ENCODE data around the gene STMN3.
"Not testable (repeated sequence)": the region's sequence is repeated elsewhere in the genome, so short reads cannot be mapped to it uniquely, and the experiment has no call there.

The STMN3 gene

GRCh38 chr20:63617876-63618265 is 35.4 kb downstream of the STMN3 start:
- no peak for DNase-seq (ENCODE audit: low read depth in 1 of 2, low spot score in 1 of 2)

DNA sequence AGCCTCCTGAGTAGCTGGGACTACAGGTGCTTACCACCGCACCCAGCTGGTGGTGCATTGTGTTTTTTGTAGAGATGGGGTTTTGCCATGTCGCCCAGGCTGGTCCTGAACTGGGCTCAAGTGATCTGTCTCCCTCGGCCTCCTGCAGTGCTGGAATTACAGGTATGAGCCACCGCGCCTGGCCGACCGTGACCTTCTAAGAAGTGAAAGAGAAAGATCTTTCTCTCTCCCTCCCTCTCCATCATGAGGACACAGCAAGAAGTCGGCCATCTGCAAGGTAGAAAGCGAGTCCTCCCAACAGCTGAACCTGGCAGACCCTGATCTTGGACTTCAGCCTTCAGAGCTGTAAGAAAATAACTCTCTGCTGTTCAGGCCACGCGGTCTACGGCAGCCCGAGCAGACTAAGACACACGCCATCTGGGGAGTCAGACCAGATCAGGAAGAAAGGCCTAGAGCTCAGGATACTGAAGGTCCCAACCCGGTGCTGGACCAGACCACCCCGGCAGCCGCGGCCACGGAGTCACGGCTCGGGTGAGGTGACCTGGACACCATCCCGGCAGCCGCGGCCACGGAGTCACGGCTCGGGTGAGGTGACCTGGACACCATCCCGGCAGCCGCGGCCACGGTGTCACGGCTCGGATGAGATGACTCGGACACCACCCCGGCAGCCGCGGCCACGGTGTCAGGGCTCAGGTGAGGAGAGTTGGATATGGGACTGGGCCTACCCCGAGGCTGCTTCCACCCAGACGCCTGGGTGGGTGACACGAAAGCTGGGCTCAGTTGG is 35.9 kb downstream of the STMN3 start:
- DNase-seq (ENCODE audit: low read depth in 1 of 2, low spot score in 1 of 2) = no peak

DNA sequence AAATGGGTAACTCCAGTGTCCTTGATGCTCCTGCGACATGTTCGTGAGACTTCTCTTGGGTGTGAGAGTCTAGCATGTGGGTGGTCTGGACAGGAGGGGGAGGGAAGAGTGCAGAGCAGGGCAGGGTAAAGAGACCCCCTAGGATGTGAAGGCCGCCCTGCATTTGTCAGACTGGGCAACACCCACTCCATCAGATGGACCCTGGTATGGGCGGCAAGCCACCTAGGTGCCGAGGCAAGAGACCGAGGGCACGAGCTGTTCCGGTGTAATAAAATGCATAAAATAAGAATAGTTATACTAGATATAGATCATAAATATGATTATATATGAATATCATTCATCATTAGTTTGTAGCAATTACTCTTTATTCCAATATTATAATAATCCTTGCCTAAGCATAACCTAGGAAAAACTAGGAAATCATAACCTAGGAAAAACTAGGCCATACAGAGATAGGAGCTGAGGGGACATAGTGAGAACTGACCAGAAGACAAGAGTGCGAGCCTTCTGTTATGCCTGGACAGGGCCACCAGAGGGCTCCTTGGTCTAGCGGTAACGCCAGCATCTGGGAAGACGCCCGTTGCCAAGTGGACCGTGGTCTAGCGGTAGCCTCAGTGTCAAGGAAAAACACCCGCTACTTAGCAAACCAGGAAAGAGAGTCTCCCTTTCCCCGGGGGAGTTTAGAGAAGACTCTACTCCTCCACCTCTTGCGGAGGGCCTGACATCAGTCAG is 39.2 kb downstream of the STMN3 start:
- not testable (repeated sequence) for DNase-seq (ENCODE audit: low read depth in 1 of 2, low spot score in 1 of 2)

GRCh38 chr20:63612276-63612931 is 40.8 kb downstream of the STMN3 start:
- no peak for DNase-seq (ENCODE audit: low read depth in 1 of 2, low spot score in 1 of 2)

- no peak for DNase-seq (ENCODE audit: low read depth in 1 of 2, low spot score in 1 of 2)
These were observed 41.6 kb downstream of the STMN3 start for GRCh38 chr20:63611646-63612045.

GRCh38 chr20:63610581-63611435 is 42.4 kb downstream of the STMN3 start:
- DNase-seq (ENCODE audit: low read depth in 1 of 2, low spot score in 1 of 2) = no peak

- DNase-seq (ENCODE audit: low read depth in 1 of 2, low spot score in 1 of 2) = no peak
These were observed 46.5 kb downstream of the STMN3 start for GRCh38 chr20:63606686-63607085.

- no peak for DNase-seq (ENCODE audit: low read depth in 1 of 2, low spot score in 1 of 2)
These were observed 50.9 kb downstream of the STMN3 start for GRCh38 chr20:63602321-63602720.

DNA sequence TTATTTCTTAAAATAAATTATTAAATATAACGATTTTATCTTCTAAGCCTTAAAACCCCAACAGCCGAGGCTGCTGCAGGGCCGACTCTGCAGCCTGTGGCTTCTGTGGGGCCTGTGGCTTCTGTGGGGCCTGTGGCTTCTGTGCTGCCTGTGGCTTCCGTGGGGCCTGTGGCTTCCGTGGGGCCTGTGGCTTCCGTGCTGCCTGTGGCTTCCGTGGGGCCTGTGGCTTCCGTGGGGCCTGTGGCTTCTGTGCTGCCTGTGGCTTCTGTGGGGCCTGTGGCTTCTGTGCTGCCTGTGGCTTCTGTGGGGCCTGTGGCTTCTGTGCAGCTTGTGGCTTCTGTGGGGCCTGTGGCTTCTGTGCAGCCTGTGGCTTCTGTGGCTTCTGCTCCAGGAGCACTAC is 51.5 kb downstream of the STMN3 start:
- not testable (repeated sequence) for DNase-seq (ENCODE audit: low read depth in 1 of 2, low spot score in 1 of 2)

DNA sequence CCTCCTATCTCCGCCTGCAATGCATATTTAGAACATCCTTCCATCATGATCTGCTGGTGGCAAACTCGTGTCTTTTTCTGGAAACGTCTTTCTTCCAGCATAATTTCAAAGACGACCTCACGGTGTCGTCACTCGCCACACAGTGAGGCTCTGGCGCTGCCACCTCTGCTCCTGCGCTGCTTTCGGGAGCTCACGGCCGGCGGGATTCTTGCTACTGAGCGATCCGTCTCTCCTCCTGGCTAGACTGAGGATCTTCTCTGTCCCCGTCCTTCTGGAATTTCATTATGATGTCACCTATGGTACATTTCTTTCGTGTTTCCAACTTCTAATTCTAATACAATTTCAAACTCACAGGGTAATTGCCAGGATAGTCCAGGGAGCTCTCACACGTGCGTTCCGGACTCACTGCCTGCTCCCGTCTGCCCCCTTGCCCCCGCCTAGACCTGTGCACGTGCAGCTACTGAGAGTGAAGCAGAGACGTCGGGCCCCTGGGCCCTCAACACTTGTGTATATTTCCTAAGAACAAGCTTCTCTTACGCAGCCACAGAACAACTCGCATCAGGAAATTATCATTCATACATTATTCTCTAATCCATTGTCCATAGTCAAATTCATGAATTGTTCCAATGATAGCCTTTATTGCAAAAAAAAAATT is 53.7 kb downstream of the STMN3 start:
- DNase-seq (ENCODE audit: low read depth in 1 of 2, low spot score in 1 of 2) = no peak

- no peak for DNase-seq (ENCODE audit: low read depth in 1 of 2, low spot score in 1 of 2)
These were observed 54.5 kb downstream of the STMN3 start for GRCh38 chr20:63598479-63599395.

DNA sequence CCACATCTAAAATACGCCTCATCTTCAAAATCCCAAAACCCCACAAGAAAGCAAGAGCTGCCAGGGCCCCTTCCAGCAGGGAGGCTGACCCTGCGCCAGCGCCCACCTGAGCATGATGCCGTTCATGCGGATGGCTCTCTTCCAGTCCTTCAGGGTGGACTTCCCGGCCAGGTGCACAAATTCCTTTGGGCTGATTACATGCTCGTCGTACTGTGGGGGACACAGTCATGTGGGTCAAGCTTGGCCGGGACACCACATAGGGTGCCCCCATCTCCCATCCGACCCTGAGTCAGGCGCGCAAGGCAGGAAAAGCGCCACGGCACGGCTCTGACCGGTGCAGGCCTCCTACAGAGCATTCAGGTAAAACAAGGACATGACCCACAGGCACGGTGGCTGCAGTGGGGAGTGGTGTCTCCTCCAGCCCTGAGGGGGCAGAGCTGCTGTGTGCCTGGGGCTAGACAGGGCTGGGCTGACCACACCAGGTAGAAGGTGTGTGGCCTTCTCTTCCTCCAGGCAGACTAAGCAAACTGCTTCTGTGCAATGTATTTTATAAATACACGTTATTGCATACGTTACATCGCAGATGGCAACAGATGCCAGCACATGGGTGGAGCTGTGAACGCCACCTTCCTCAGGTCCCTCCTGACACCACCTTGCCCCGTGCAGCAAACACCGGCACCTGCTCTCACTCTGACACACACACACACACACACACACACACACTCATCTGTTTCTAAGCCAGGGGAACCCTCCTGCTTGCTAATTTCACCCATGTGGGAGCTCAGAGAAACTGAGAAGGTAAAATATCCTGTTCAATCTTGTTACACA is 55.4 kb downstream of the STMN3 start:
- no peak for DNase-seq (ENCODE audit: low read depth in 1 of 2, low spot score in 1 of 2)

DNA sequence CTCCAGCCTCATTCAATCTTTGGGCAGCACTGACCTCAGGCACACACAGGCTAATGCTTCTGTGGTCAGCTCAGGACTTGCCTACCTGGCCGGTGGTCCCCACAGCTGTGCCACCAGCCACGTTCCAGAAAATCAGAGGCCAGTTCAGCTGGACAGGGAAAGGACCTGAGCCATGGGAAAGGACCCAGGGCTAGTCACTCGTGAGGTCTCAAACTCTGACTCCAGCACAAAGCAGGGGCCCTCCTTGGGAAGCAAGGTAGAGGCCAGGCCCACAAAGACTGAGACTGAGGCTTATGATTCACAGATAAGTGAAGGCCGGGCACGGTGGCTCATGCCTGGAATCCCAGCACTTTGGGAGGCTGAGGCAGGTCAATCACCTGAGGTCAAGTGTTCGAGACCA is 56.8 kb downstream of the STMN3 start:
- no peak for DNase-seq (ENCODE audit: low read depth in 1 of 2, low spot score in 1 of 2)

DNA sequence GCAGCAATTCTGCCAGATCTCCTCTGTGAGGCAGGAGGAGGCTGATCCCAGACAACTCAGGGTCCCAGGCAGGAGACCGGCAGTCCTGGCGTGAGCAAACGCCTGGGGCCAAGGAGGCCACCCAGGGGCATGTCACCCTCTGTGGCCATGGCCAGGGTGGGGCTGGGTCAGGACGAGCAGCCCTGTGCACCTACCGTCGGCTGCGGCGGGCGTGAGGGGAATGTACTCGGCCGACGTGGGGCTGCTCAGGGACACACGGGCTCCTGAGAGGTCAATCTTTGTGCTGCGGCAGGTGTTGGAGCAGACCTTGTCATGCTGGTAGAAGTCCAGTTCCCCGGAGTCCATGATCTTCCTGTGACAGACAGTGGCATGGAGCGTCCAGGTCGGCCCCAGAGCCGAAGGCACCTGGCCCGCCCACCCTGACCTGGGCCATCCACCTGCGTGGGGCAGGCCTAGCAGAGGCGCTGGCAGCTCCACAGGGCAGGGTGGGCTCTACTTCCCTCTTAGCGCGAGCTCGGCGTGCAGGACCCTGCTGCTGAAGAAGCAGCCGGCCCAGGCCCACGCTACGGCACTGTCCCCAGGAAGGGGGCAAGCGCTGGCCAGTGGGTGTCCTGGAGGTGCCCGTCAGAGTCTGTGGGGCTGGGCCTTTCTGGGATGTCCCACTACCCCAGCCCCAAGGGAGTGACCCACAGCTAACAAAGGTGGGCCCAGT is 57.7 kb downstream of the STMN3 start:
- no peak for DNase-seq (ENCODE audit: low read depth in 1 of 2, low spot score in 1 of 2)

GRCh38 chr20:63594043-63594561 is 59.1 kb downstream of the STMN3 start:
- DNase-seq (ENCODE audit: low read depth in 1 of 2, low spot score in 1 of 2) = no peak

DNA sequence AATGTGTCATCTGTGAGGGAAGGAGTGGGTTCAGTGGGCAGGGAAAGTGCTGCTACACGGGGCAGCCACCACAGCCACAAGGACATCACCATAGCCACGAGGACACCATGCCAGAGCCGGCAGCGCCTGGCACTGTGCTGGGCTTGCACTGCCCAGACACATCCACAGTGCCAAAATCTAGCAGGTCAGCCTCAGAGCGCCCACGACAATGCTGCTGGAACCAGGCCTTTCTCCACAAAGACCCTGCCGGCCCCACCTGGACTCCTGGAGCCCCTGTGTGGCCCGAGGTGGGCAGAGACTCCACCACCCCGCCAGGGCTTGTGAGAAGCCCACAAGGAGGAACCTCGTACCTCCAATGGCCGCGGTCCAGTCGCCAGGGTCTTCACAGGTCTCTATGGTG is 60.6 kb downstream of the STMN3 start:
- no peak for DNase-seq (ENCODE audit: low read depth in 1 of 2, low spot score in 1 of 2)

DNA sequence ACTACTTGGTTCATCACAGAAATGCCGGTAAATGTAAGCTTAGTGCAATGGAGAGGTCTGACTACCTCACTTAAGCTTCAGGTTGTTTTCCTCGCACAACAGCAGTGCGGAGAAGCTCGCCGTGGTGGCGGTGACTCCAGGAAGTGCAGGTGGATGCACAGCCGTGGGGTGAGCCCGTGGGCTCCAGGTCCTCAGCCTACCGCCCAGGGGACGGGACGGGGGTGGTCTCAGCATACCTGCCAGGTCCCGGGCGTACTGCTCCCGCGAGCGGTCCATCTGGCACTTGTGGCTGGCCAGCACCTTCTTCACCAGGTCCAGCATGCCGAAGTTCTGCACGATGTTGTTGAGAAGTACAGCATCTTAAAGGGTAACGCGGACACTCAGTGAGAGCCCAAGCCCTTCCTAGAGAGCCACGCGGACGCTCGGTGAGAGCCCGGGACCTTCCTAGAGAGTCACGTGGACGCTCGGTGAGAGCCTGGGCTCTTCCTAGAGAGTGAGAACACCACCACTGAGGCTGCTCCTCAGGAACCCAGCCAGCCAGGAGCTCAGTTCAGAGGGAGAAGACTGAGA is 61.4 kb downstream of the STMN3 start:
- DNase-seq (ENCODE audit: low read depth in 1 of 2, low spot score in 1 of 2) = no peak

DNA sequence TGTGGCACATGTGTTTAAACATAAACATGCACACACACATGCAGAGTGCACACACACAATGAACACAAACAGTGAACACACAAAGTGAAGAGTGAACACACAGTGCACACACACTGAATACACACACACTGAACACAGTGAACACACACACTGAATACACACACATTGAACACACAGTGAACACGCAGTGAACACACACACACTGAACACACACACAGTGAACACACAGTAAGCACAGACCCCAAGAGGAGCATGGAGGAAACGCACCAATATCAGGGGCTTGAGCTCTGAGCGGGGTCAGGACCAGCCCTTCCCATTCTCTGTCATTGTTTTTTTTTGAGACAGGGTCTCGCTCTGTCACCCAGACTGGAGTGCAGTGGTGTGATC is 62.1 kb downstream of the STMN3 start:
- DNase-seq (ENCODE audit: low read depth in 1 of 2, low spot score in 1 of 2) = no peak

Measured in activated T-helper 1 cell treated with anti-CD3 and anti-CD28 coated beads, Interleukin-2, amount 50 U/mL, for 16 hours (primary cell).